GM19193 (cell line): ENCODE data around the gene CPB1.

ENCODE experiments used
- POLR2A ChIP-seq: IDR thresholded peaks from 4 replicates; pipeline ENCODE4 v1.6.1; 2011; ENCODE audit not compliant: insufficient read depth, insufficient read length; ENCODE audit errors: extremely low read depth

CPB1 gene

DNA sequence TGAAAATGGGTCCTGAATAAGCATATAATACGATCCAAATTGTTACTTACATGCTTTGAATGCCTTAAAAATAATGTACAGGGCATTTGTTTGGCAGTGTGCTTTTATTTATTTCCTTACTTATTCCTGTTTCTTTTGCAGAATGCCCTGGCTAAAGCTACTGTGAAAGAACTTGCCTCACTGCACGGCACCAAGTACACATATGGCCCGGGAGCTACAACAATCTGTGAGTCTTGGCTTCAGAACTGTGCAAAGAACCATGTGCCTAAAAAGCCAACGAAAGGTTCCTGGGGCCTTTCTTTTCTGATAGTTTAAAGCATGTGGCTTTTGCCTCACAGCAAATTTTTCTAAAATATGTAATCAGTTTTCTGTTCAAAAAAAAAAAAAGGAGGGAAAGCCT is 29.7 kb downstream of the CPB1 start:
- TF ChIP-seq POLR2A = no peak

DNA sequence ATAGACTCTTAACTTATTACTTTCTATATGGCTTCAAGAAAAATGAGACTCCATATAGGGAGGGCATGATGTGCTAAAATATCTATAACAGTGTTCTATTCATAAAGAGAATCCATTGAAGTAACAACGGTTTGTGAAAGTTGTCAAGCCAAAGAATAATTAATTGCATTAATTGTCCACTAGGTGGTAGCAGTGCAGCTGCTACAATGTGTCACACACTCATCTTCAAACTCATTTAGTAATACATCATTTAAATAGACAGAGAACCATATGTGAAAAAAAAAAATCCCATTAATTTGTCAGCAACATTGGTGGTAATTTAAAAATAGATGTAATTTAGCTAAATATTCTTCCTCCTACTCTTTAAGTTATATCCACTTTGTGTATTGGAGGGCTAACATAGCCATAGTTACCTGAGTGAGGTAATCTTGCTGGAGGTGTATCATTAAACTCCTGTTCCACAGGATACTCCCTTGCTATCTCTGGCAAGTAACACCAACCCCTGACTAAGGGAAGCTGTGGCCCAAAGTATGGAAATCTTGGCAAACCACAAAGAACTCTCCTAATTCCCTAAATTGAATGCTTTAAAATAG is 33.8 kb downstream of the CPB1 start:
- TF ChIP-seq POLR2A = no peak

DNA sequence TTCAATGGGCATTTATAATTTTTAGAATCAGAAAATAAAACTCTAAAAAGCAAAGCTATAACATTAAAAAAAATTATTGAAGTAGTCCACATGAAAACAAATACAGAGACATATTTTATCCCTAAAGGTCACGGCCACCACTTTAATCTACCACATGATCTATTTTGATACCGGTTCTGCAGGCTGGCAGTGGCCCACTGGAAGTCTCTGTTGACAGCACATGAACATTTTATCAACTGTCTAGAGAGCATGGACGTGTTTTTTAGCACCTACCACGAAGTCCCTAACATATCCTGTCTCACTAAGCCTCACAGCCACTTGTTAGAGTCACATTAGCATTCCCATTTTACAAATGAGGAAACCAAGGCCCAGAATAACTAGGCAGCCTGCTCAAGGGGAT is 35.7 kb downstream of the CPB1 start:
- TF ChIP-seq POLR2A = no peak

DNA sequence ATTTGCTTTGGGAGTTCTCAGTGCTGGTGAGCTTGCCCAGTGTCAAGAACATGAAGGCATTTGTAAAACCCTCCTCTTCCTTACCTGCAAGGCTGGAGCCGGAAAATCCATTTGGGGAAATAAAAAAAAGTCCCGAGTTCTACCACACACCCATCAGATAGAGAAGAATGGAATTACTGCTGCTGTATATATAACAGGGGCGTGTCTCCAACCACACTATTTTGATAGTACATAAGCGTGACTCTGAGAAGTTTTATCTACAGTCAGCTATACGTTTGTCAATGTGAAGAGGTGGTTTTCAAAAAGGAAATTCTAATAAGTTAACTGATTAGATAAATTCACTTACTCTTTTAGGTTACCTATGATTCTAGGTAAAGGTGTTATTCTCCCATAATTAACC is 36.2 kb downstream of the CPB1 start:
- TF ChIP-seq POLR2A = no peak

DNA sequence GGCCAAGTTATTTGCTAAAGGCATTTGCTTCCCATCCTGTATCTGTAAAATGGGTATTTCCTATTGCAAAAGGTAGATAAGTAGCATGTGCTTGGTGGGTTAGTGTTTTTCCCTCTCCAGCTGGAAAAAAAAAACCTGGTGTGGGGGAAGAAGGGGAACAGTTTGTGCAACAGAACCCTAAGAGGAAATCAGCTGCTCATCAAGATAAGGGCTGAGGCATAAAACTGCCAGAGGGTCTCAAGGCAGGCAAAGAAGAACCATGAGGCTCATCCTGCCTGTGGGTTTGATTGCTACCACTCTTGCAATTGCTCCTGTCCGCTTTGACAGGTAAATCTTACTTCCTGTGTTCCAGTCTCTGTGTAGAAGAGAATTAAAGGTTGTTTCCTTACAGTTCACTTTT is 37.4 kb downstream of the CPB1 start, which contains the start of gene CPA3:
CPA3 (plus strand) TSS at position 248 of the 400 bp plus-strand sequence; CDS start at position 260, 12 bp downstream.
- no peak for TF ChIP-seq POLR2A

DNA sequence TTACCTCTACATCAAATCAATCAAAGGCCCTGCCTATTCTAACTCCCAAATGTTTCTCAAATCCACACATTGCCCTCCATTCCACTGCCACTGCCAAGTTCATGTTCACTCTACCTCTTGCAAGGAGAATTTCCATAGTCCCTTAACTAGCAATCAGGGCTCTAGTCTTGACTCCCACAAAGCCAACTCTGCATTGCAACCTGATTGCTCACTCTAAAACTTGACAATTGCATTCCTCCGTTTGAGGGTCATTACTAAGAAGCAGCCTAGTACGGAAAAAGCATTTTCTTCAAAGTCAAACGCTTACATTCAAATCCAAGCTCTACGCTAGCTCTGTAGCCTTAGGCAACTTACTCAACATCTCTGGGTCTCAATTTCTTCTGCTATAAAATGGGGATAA is 38.6 kb downstream of the CPB1 start:
- no peak for TF ChIP-seq POLR2A

DNA sequence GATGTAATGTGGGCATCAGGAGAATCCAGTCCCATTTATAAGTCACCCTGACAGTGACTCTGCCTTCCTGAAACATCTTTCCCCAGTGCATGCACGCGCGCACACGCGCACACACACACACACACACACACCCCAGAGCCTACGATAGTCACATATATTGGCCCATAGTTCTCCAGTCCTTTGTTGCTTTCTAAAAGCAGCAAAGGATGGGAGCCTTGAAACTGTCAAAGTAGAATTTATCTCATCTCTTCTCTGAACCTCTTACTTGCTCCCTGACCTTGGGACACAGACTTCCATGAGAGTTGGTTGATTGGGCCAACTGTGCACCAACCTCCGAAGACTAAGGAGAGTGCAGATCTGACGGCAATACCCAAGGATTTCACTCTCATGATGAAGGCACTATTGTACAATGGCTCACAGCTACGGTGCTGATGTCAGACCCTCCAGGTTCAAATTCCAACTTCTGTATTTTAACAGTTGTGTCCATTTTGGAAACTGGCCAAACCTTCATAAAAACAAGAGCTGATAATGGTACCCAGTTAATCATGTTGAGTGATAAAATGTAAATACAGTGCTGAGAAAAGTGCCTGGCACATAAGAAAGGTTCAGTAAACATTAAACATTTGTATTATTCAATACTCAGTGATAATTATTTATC is 45.8 kb downstream of the CPB1 start:
- no peak for TF ChIP-seq POLR2A

DNA sequence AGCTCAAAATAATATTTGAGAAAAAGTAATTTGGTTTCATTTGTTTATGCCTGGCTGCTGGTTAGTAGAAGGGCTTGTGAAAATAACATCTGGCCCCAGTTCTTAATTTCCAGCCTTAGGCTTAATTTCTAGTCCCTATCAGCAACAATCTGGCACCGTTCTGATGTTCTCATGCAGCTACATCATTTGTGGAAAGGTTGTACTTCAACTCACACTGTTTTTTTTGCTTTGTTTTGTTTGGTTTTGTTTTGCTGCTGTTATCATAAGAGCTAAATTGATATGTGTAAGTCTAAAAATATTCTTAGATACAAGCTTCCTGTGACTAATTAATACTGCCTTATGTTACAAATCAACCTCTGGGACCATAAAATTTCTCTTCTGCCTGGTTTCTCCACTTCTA is 46.4 kb downstream of the CPB1 start:
- no peak for TF ChIP-seq POLR2A

DNA sequence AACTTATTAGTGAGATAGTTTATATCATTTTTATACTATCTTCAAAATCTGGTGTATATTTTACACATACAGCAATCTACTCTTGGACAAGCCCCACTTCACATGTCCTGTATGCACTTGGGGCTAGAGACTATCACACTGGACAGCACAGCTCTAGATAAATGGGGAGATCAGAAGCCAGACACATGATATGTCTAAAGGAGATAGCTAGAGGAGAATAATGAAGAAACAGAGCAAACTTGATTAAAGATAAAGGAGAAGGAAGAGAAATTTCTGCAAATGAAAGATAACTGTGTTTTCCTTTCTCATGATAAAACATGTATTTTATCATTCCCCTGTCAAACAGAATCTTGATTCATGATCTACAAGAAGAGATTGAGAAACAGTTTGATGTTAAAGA is 50.5 kb downstream of the CPB1 start:
- no peak for TF ChIP-seq POLR2A

DNA sequence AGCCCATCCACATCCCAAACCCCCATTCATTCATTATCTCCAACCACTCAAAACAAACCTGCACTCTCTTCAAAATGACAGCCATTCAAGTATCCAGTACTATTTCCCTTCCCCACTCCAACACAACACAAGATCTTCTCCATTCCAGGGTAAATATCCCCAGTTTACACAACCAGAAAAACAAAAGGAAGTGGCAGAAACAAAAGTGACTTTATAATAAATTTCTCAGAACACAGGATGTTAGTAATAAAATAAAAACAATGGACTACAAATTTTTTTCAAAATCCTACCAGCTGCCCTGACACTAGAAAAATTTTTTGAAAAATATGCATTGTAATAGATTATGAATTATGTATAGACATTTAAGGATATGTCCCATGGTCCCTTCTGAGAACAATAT is 51.6 kb downstream of the CPB1 start:
- TF ChIP-seq POLR2A = no peak

DNA sequence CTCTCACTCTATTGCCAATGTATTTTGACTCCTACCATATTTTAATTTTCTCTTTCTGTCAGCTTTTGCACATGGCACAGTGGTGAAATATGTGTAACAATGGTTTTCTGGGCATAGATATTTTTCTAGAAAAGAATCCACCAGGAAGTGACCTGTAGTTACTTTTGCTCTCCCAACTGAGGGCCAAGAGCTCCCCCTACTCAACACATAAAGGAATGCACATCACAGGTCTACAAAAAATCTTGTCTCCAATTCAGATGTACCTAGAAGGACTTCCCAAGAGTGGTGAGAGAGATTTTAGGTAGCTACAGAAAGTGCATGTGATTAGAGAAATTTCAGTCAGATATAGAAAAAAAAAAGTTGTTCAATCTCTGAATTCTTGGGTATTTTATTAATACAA is 53.1 kb downstream of the CPB1 start:
- TF ChIP-seq POLR2A = no peak

DNA sequence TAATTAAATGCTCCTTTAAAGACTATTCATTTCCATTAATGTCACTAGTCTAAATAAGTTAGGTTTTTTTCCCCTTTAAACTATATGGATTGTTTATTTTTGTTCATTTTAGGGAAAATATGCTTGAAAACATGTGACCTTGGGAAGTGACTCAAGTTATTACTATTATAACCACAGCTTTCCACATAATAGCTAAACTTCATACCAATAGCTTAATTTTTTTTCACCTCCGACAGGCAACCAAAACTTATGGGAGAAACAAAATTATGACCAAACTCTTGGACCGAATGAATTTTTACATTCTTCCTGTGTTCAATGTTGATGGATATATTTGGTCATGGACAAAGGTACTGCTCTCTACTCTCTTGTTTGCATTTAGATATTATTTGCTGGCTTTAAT is 53.7 kb downstream of the CPB1 start:
- TF ChIP-seq POLR2A = no peak

DNA sequence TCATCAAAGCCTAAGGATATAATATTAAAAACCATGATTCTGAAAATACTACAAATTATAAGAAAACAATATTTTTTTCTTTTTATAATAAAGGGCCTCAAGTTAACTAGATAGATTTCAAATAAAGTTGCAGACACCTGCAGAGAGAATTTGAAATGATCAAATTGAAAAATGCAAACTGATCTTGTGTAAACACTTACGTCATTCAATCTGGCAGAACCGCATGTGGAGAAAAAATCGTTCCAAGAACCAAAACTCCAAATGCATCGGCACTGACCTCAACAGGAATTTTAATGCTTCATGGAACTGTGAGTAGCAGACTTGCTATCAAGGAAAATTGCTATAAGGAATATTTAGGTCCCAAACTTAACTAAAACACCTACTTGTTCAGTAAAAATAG is 54.7 kb downstream of the CPB1 start:
- no peak for TF ChIP-seq POLR2A

DNA sequence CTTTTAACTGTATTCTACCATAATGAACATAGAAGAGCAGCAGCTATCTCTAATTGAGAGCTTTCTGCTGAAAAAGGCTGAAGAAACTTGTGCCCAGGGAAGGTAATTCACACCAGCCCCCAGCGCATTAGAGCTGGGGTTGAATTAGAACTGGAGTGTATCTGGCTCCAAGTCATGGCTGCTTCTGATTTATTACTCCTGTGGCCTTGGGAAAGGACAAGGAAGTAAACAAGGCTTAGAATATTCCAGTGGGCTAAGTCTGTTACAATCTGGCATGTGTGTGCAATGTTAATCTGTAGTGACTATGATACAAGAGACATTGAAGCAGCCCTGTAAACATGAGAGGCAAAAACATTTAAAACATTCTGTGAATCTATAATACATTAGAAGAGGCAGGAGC is 55.6 kb downstream of the CPB1 start:
- no peak for TF ChIP-seq POLR2A

DNA sequence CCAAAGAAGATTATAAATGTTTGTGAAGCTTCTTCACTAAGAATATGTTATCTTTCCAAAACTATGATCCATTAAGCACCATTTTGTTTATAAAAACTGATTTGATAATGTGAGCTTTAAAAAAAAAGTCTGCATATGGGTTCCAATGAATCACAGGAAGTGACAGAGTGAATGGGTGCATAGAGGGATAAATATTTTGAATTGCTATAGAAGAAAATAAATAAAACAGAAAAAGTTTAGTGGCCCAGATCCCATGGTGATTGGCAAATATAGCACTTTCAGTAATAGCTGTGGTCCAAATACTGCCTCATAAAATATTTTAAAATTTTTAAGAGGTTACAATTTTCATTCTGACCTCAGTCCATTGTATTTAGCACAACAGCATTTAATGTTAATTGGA is 56.6 kb downstream of the CPB1 start:
- TF ChIP-seq POLR2A = no peak

DNA sequence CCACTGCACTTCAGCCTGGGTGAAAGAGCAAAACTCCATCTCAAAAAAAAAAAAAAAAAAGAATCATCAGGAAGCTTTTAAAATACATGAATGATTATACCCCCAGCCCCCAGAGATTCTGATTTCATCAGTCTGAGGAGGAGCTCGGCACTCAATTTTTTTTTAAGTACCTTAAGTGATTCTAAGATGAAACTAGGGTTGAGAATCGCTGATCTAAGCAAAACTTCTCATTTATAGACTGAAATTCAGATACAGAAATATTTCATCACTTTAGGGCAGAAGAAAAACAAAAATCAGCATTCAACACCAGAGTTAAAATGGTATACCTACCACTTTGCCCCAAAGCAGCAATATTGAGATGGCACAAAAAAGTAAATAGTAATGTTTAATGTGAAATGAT is 62.2 kb downstream of the CPB1 start:
- no peak for TF ChIP-seq POLR2A

DNA sequence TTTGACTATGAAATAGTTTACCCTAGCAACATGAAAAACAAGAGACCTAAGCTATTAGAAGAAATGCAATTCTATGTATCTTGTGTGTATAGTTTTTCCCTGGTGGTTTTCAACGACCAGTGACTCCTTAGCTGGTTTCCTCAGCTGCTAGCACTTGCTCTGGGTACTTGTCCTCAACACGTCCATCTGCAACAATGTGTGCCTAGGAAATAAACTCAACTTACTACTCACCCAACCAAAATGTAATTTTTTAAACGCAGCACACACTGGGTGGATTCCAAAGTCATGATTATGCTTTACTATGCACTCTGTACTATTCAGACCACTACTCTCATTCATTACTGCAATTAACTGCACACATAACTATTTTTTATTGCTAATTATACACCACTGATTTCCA is 68.5 kb downstream of the CPB1 start:
- TF ChIP-seq POLR2A = no peak

DNA sequence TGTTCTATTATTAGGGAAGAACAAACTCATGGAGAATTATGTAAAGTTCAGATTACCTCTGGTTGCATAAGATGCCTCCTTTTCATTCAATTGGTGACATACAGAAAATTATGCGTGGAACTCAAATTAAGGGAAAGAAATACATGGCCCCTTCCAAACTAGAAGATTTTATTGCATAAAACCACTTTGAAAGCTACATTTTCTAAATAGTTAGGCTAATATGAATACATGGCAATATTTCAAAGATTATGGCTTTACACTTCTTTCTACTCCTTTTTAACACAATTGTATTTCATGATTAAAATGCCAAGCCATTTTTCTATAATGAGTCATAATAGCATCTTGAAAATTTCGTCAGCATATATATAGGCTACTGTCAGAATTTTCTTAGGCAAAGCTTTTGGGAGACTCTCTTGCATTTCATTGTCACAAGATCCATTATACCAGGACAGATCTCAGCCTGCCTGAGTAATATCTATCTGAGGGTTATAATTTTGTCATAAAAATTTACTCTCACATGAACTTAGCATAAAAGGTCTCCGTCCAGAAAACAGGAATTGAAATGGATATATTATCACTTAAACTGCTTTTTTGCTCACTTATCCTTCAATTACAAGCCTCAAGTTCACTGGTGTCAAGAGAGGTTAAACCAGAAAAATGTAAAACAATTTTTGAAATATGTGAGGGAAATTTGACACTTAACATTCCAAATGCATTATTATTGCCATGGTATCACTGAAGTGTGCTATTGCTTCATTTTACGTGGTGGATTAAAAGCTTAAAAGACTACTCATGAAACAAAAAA is 74.6 kb downstream of the CPB1 start:
- TF ChIP-seq POLR2A = no peak
